Neural cell (in vitro differentiated cells): ENCODE data around the gene FGF10. TPM values are rescaled to one million over a fixed set of nuclear protein-coding genes. Genes with fewer than 3 reads are reported as not detected.

Experiments
- H2AFZ ChIP-seq: fragments of 200-600, 300-800 bp; sonication (generic), shearing (Covaris generic); 2 replicates; pipeline ENCODE4 v1.6.0; 2014; ENCODE audit warnings: low read depth, mild to moderate bottlenecking, antibody characterized with exemption, low read length, moderate library complexity
- H3F3A ChIP-seq: fragments of 200-600 bp; shearing (Covaris generic); 2 replicates; pipeline ENCODE4 v1.6.1; 2016; ENCODE audit warnings: mild to moderate bottlenecking, moderate library complexity, mixed read lengths, antibody characterized with exemption, low read length; ENCODE audit not compliant: insufficient read depth, poor library complexity, severe bottlenecking
- H3K27ac ChIP-seq: fragments of 200-600, 300-800 bp; sonication (generic), shearing (Covaris generic); 2 replicates; pipeline ENCODE4 v1.5.1; 2014; ENCODE audit warnings: mild to moderate bottlenecking, low read length, moderate library complexity
- H3K27me3 ChIP-seq: fragments of 300-800, 200-600 bp; sonication (generic), shearing (Covaris generic); 2 replicates; pipeline ENCODE4 v1.6.0; 2014; ENCODE audit warnings: mild to moderate bottlenecking, low read depth, low read length, moderate library complexity; ENCODE audit not compliant: insufficient read depth
- H3K36me3 ChIP-seq: fragments of 300-800, 200-600 bp; sonication (generic), shearing (Covaris generic); 2 replicates; pipeline ENCODE4 v1.5.1; 2014; ENCODE audit warnings: mild to moderate bottlenecking, antibody characterized with exemption, low read length, moderate library complexity; ENCODE audit not compliant: insufficient read depth
- H3K4me2 ChIP-seq: fragments of 300-800, 200-600 bp; sonication (generic), shearing (Covaris generic); 2 replicates; pipeline ENCODE4 v1.6.0; 2014; ENCODE audit warnings: mild to moderate bottlenecking, low read length
- H3K4me3 ChIP-seq: fragments of 300-800, 200-600 bp; sonication (generic), shearing (Covaris generic); 2 replicates; pipeline ENCODE4 v1.5.1; 2014; ENCODE audit warnings: mild to moderate bottlenecking, low read length, moderate library complexity
- H3K79me2 ChIP-seq: fragments of 200-600 bp; shearing (Covaris generic); replicated peaks from 2 replicates; pipeline ENCODE4 v1.6.0; 2014; ENCODE audit warnings: mild to moderate bottlenecking, low read length, moderate library complexity; ENCODE audit not compliant: insufficient read depth
- H3K9ac ChIP-seq: fragments of 300-800, 200-600 bp; sonication (generic), shearing (Covaris generic); 2 replicates; pipeline ENCODE4 v1.6.1; 2016; ENCODE audit warnings: mild to moderate bottlenecking, low read length, mixed read lengths
- H3K9me2 ChIP-seq: fragments of 200-600 bp; shearing (Covaris generic); 2 replicates; pipeline ENCODE4 v1.6.1; 2016; ENCODE audit warnings: mild to moderate bottlenecking, low read length, mixed read lengths; ENCODE audit not compliant: insufficient read depth
- H3K9me3 ChIP-seq: fragments of 200-600, 300-800 bp; sonication (generic), shearing (Covaris generic); 2 replicates; pipeline ENCODE4 v1.6.1; 2016; ENCODE audit warnings: mild to moderate bottlenecking, mixed run types, low read length, moderate library complexity, mixed read lengths
- H4K20me1 ChIP-seq: fragments of 200-600 bp; shearing (Covaris generic); 2 replicates; pipeline ENCODE4 v1.6.1; 2016; ENCODE audit warnings: mild to moderate bottlenecking, mixed run types; ENCODE audit not compliant: insufficient read depth
- EP300 ChIP-seq: fragments of 450-650 bp; conservative IDR thresholded peaks from 2 replicates; pipeline ENCODE4 v1.6.1; 2014; ENCODE audit warnings: antibody characterized with exemption, mild to moderate bottlenecking, moderate library complexity; ENCODE audit not compliant: poor library complexity, severe bottlenecking
- EZH2 ChIP-seq: fragments of 200-600, 300-800 bp; shearing (Covaris generic), sonication (generic); IDR thresholded peaks from 2 replicates; pipeline ENCODE4 v1.6.1; 2014; ENCODE audit warnings: antibody characterized with exemption, low read length, borderline replicate concordance, mild to moderate bottlenecking; ENCODE audit not compliant: insufficient read depth, poor library complexity, severe bottlenecking
- MXI1 ChIP-seq: fragments of 450-650 bp; conservative IDR thresholded peaks from 2 replicates; pipeline ENCODE4 v1.6.1; 2014; ENCODE audit warnings: antibody characterized with exemption, mild to moderate bottlenecking; ENCODE audit not compliant: poor library complexity, severe bottlenecking
- POLR2AphosphoS5 ChIP-seq: IDR thresholded peaks from 2 replicates; pipeline ENCODE4 v1.6.1; 2012
- RAD21 ChIP-seq: fragments of 450-650 bp; conservative IDR thresholded peaks from 2 replicates; pipeline ENCODE4 v1.6.1; 2014; ENCODE audit warnings: antibody characterized with exemption, mild to moderate bottlenecking, moderate library complexity
- REST ChIP-seq: IDR thresholded peaks from 2 replicates; pipeline ENCODE4 v1.6.1; 2012; ENCODE audit warnings: borderline replicate concordance
- SMC3 ChIP-seq: fragments of 450-650 bp; conservative IDR thresholded peaks from 2 replicates; pipeline ENCODE4 v1.6.1; 2014; ENCODE audit warnings: antibody characterized with exemption, mild to moderate bottlenecking, moderate library complexity; ENCODE audit not compliant: poor library complexity
- TAF1 ChIP-seq: IDR thresholded peaks from 2 replicates; pipeline ENCODE4 v1.6.1; 2012; ENCODE audit warnings: low read depth
- polyA plus RNA-seq: library from polyadenylated mRNA; depleted of rRNA; stranded (reverse); fragments of >200 nt; gene quantifications from 2 replicates; pipeline ENCODE4 v1.2.3, GENCODE V29; 2014
- TF ChIP-seq, protein P1 (sequence below): fragments of 450-650 bp; IDR thresholded peaks from 2 replicates; pipeline ENCODE4 v1.5.1; 2014; ENCODE audit warnings: antibody characterized with exemption, mild to moderate bottlenecking, moderate library complexity; ENCODE audit not compliant: poor library complexity, severe bottlenecking

Gene FGF10
- polyA plus RNA-seq, 1 donor from 2014 or later: not detected

DNA sequence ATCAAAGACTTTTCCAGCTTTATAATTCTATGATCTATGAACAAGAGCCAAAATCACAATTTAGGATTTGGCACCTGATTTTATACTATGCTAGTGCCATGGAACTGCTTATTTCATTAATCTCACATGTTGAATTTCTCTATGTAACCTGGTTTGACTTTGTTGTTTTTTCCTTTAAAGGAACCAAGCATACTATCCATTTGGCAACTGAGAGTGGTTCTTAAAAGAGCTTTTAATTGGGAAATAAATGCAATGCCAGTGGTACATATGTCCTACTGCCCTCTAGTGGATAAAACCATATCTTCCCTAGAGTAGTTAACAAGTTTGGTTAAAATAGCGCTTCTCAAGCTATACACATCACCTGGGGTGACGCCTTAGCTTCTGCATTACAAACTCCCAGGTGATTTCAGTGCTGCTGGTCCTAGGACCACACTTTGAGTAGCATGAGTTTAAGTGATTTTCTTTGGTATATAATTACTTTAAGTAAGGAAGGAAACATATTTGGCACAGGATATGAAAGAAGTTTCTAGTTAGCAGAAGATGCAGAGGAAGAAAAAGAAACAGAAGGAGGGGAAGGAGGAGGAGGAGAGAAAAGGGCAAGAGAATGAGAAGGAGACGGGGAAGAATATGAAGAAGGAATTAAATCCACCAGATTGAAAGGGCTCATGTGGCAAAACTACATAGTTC, 56.8 kb downstream of the FGF10 start:
- no peaks in the 10 kb centered on the region for H3K79me2 ChIP-seq
- H3K9me2 ChIP-seq: no peaks in the 10 kb centered on the region
- H2AFZ ChIP-seq: no peak overlapping the region
- no peaks in the 10 kb centered on the region for H3K9me3 ChIP-seq
- no peak for TF ChIP-seq REST
- no peak for TF ChIP-seq EP300
- TF ChIP-seq EZH2: no peak
- no peak for TF ChIP-seq TAF1
- TF ChIP-seq POLR2AphosphoS5: no peak
- peak; percentile 40 for TF ChIP-seq RAD21
- TF ChIP-seq, protein P1, sequence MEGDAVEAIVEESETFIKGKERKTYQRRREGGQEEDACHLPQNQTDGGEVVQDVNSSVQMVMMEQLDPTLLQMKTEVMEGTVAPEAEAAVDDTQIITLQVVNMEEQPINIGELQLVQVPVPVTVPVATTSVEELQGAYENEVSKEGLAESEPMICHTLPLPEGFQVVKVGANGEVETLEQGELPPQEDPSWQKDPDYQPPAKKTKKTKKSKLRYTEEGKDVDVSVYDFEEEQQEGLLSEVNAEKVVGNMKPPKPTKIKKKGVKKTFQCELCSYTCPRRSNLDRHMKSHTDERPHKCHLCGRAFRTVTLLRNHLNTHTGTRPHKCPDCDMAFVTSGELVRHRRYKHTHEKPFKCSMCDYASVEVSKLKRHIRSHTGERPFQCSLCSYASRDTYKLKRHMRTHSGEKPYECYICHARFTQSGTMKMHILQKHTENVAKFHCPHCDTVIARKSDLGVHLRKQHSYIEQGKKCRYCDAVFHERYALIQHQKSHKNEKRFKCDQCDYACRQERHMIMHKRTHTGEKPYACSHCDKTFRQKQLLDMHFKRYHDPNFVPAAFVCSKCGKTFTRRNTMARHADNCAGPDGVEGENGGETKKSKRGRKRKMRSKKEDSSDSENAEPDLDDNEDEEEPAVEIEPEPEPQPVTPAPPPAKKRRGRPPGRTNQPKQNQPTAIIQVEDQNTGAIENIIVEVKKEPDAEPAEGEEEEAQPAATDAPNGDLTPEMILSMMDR: peak; percentile 49
- TF ChIP-seq MXI1: no peak
- peak; percentile 39 for TF ChIP-seq SMC3
- no peak overlapping the region for H3K27ac ChIP-seq
- no peak overlapping the region for H3K4me3 ChIP-seq
- H3K36me3 ChIP-seq: no peaks in the 10 kb centered on the region
- H3K27me3 ChIP-seq: no peaks in the 10 kb centered on the region
- H3F3A ChIP-seq: no peaks in the 10 kb centered on the region
- H4K20me1 ChIP-seq: no peaks in the 10 kb centered on the region
- no peak overlapping the region for H3K9ac ChIP-seq
- no peak overlapping the region for H3K4me2 ChIP-seq

DNA sequence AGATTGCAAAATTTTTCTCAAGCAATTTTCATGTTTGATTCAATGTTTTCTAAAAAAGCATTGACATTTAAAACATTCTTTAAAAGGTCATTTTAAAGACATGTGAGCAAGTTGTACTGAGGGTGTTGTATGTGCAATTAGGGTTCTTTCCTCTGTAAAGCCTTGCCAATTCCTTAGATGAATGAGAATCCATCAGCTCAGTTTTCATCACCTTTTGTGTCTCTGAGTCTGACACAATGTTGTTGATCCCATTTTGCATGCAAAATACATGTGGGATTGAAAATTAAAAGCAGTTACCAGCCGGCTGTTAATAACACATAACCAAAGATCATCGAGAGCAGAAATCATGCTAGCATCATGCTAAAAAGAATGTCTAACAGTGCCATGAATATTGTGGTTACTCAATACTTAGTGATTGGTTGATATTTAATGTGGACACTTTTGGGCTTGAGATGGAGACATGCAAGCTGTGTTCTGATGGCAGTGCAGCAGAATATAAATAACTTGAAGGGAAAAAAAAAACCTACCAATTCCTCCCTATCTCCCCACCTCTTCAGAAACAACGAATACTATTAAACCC, 57.7 kb downstream of the FGF10 start:
- no peak for TF ChIP-seq POLR2AphosphoS5
- TF ChIP-seq TAF1: no peak
- no peak for TF ChIP-seq EZH2
- TF ChIP-seq EP300: no peak
- TF ChIP-seq, protein P1: no peak
- no peak for TF ChIP-seq SMC3
- no peak for TF ChIP-seq RAD21
- no peak for TF ChIP-seq REST
- no peak for TF ChIP-seq MXI1
- Histone ChIP-seq H3K9me2 (no peaks in the 10 kb centered on the region), H2AFZ (no peak overlapping the region), H3F3A (no peaks in the 10 kb centered on the region), H4K20me1 (no peaks in the 10 kb centered on the region), H3K79me2 (no peaks in the 10 kb centered on the region), H3K36me3 (no peaks in the 10 kb centered on the region), H3K4me3 (no peak overlapping the region), H3K27me3 (no peaks in the 10 kb centered on the region), H3K9me3 (no peaks in the 10 kb centered on the region), H3K4me2 (no peak overlapping the region), H3K9ac (no peak overlapping the region), H3K27ac (no peak overlapping the region)
